Upper lobe of left lung (tissue), 6 donors: Measurements from ENCODE around the gene YARS2. TPM values are rescaled to one million over a fixed set of nuclear protein-coding genes. Genes with fewer than 3 reads are reported as not detected.
"Not testable (repeated sequence)": the region's sequence is repeated elsewhere in the genome, so short reads cannot be mapped to it uniquely, and the experiment has no call there.

Experiments used
- ATAC-seq, 2 donors: fragments of 200-7000 bp; cut with Tn5 transposase; one replicate each; pipeline ENCODE4 v1.9.1; 2022; ENCODE audit warnings: mild to moderate bottlenecking in 2 of 2, moderate library complexity in 2 of 2; ENCODE audit not compliant: low FRiP score in 2 of 2
- DNase-seq, 2 donors: peaks; one replicate each; pipeline ENCODE4 v3.0.0-alpha.2; 2019 to 2020
- H3K27ac ChIP-seq, 4 donors: fragments of 200-600 bp; sonication (generic); one replicate each; pipeline ENCODE4 v1.5.1; 2016 to 2019
- H3K27me3 ChIP-seq, 4 donors: fragments of 200-600 bp; sonication (generic); one replicate each; pipeline ENCODE4 v1.5.1; 2017 to 2019
- H3K36me3 ChIP-seq, 4 donors: fragments of 200-600 bp; sonication (generic); one replicate each; pipeline ENCODE4 v1.5.1; 2016 to 2019
- H3K4me1 ChIP-seq, 4 donors: fragments of 200-600 bp; sonication (generic); one replicate each; pipeline ENCODE4 v1.5.1; 2018 to 2019
- H3K4me3 ChIP-seq, 4 donors: fragments of 200-600 bp; sonication (generic); one replicate each; pipeline ENCODE4 v1.5.1; 2017 to 2019; ENCODE audit warnings: mild to moderate bottlenecking in 2 of 4, moderate library complexity in 1 of 4
- H3K9me3 ChIP-seq, 4 donors: fragments of 200-600 bp; sonication (generic); one replicate each; pipeline ENCODE4 v1.5.1; 2018 to 2019
- EP300 ChIP-seq, 4 donors: sonication (generic); formaldehyde crosslinking; IDR thresholded peaks; one replicate each; pipeline ENCODE4 v1.5.1; 2017; ENCODE audit warnings: antibody characterized with exemption in 4 of 4, control low read depth in 2 of 4
- POLR2A ChIP-seq, 4 donors: fragments of 450-650 bp; IDR thresholded peaks; one replicate each; pipeline ENCODE4 v1.5.1; 2016 to 2017; ENCODE audit warnings: antibody characterized with exemption in 4 of 4, mild to moderate bottlenecking in 2 of 4
- POLR2AphosphoS5 ChIP-seq, 2 donors: sonication (generic); formaldehyde crosslinking; IDR thresholded peaks; one replicate each; pipeline ENCODE4 v1.5.1; 2017; ENCODE audit warnings: antibody characterized with exemption in 2 of 2
- WGBS, 2 donors: methylation state at CpG; one replicate each; pipeline ENCODE4 v1.1.5; 2017 to 2018; 5-methylcytosine and 5-hydroxymethylcytosine counted together
- small RNA-seq, 4 donors: library from RNA; depleted of rRNA; stranded (forward); fragments of <200 nt; gene quantifications; one replicate each; pipeline ENCODE3, GENCODE V24; 2016
- total RNA-seq, 6 donors: library from RNA; depleted of rRNA in 4 of 6; stranded (reverse); fragments of >200 nt in 4 of 6; gene quantifications; one replicate each; pipeline versions ENCODE4 v1.1.0 to v1.2.1, GENCODE V29; 2016 to 2021
- TF ChIP-seq, protein P1 (sequence below), 6 experiments: fragments of 450-650 bp in 4 of 6; fragments of 200-600 bp in 2 of 6; sonication (generic) in 2 of 6; IDR thresholded peaks; one replicate each; pipeline ENCODE4 v1.5.1; 2016 to 2019; ENCODE audit warnings: antibody characterized with exemption in 6 of 6
- donor health status: DM: no; HTN: no; CAD: no; lungs with moderate emphysema.
- donor health status: DM: no; HTN: yes; CAD: no; lungs with severe emphysema.

Gene YARS2
- total RNA-seq, 6 donors from 2014 or later = 11.4 to 19.5 (median 14.9) TPM

DNA sequence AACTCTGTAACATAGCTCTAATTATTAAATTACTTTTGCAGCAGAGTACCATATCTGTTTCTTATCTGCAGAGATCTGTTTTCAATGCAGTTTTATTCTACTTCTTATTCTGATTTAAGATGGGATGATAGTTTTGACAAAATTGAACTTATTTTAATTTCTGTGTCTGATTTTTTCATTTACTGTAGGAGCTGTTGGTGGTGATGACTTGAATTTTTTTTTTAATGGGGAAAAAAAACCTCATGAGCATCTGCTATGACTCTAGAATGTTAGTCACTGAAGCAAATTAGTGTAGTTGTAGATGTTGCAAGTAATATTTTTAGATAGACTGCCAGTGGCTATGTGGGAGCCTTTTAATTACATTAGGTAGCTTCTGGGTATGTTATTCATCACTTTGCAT lies 53.2 kb downstream of the YARS2 start:
- no peak overlapping the region for H3K27ac ChIP-seq
- peaks cover 0 to 6% (median 0%) of the 10 kb centered on the region in 4 donors for H3K4me1 ChIP-seq
- H3K4me3 ChIP-seq = no peak overlapping the region
- DNase-seq = no peak
- no peaks in the 10 kb centered on the region for H3K9me3 ChIP-seq
- no peak for ATAC-seq
- peaks cover 0 to 16% (median 0%) of the 10 kb centered on the region in 4 donors for H3K36me3 ChIP-seq
- TF ChIP-seq EP300 (IDR thresholded peaks at IDR 0.05) (no peak), POLR2A (IDR thresholded peaks at IDR 0.05) (no peak), POLR2AphosphoS5 (IDR thresholded peaks at IDR 0.05) (no peak)
- TF ChIP-seq, protein P1, sequence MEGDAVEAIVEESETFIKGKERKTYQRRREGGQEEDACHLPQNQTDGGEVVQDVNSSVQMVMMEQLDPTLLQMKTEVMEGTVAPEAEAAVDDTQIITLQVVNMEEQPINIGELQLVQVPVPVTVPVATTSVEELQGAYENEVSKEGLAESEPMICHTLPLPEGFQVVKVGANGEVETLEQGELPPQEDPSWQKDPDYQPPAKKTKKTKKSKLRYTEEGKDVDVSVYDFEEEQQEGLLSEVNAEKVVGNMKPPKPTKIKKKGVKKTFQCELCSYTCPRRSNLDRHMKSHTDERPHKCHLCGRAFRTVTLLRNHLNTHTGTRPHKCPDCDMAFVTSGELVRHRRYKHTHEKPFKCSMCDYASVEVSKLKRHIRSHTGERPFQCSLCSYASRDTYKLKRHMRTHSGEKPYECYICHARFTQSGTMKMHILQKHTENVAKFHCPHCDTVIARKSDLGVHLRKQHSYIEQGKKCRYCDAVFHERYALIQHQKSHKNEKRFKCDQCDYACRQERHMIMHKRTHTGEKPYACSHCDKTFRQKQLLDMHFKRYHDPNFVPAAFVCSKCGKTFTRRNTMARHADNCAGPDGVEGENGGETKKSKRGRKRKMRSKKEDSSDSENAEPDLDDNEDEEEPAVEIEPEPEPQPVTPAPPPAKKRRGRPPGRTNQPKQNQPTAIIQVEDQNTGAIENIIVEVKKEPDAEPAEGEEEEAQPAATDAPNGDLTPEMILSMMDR (IDR thresholded peaks at IDR 0.05) = no peak
- H3K27me3 ChIP-seq = no peaks in the 10 kb centered on the region

DNA sequence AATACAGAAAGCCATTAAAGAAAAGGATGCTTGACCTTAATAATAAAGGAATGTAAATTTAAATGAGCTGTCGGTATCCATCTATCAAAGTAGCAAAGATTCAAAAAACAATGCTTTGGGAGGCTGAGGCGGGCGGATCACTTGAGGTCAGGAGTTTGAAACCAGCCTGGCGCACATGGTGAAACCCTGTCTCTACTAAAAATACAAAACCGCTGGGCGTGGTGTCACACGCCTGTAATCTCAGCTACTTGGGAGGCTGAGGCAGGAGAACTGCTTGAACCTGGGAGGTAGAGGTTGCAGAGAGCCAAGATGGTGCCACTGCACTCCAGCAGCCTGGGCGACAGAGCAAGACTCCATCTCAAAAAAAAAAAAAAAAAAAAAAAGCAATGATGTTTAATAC lies 56.3 kb downstream of the YARS2 start:
- not testable (repeated sequence) for H3K27ac ChIP-seq, DNase-seq, H3K27me3 ChIP-seq, H3K9me3 ChIP-seq, H3K4me3 ChIP-seq, H3K4me1 ChIP-seq, ATAC-seq
- 86 to 92% methylated on average over 8 of the region's 8 CpGs for WGBS, 2 donors
- peaks cover 0 to 16% (median 0%) of the 10 kb centered on the region in 4 donors for H3K36me3 ChIP-seq

DNA sequence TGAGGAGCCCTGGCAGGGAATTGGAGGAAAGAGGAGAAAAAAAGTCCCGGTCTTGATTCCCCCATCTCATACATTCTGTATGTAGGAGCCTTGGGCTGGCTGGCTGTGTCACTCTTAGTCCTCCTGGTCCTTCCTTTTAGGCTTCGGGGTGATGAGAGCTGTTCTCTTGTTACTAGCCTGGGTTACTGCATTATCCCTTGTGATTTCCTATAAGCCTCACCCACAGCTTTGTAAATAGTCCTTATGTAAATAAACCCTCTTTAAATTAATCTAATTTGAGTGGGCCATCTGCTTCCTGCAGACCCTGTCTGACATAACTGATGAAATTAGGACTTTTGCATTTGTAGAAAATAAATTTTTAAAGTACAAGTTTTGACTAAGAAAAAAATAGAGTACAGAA lies 57.4 kb downstream of the YARS2 start:
- H3K27ac ChIP-seq = no peak overlapping the region
- TF ChIP-seq POLR2A (IDR thresholded peaks at IDR 0.05) (no peak), POLR2AphosphoS5 (IDR thresholded peaks at IDR 0.05) (no peak), EP300 (IDR thresholded peaks at IDR 0.05) (no peak)
- TF ChIP-seq, protein P1 (IDR thresholded peaks at IDR 0.05) = no peak
- H3K9me3 ChIP-seq = no peaks in the 10 kb centered on the region
- WGBS, 2 donors = 51 to 52% methylated on average over 2 of the region's 2 CpGs
- peaks cover 0 to 16% (median 0%) of the 10 kb centered on the region in 4 donors for H3K36me3 ChIP-seq
- no peak overlapping the region for H3K4me3 ChIP-seq
- ATAC-seq (no peak), DNase-seq (no peak)
- peaks cover 0 to 6% (median 0%) of the 10 kb centered on the region in 4 donors for H3K4me1 ChIP-seq
- H3K27me3 ChIP-seq = no peaks in the 10 kb centered on the region

DNA sequence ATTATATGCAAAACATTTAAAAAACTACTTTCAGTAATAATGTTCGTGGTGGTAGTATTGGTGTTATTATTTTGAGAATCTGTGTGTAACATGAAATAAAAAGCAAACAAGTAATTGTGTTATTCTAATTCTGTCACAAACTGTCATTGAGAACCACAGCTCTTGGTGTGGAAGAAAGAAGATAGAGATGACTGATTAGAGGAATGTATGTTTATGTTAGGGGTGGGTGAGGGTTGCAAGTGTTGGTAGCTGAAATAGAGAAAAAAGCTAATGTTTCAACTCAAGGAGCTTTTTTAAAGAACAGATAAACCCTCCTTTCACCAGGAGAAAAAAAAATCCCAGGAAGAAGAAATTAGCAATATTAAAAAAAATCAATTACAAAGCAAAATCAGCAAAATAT lies 58.3 kb downstream of the YARS2 start:
- no peak overlapping the region for H3K27ac ChIP-seq
- no peaks in the 10 kb centered on the region for H3K9me3 ChIP-seq
- 74 to 97% methylated on average over 1 of the region's 1 CpG for WGBS, 2 donors
- ATAC-seq = no peak
- peaks cover 0 to 12% (median 0%) of the 10 kb centered on the region in 4 donors for H3K36me3 ChIP-seq
- no peak for DNase-seq
- H3K4me3 ChIP-seq = no peak overlapping the region
- TF ChIP-seq EP300 (IDR thresholded peaks at IDR 0.05) (no peak), POLR2A (IDR thresholded peaks at IDR 0.05) (no peak), POLR2AphosphoS5 (IDR thresholded peaks at IDR 0.05) (no peak)
- TF ChIP-seq, protein P1 (IDR thresholded peaks at IDR 0.05) = no peak
- H3K27me3 ChIP-seq = no peaks in the 10 kb centered on the region
- peaks cover 0 to 6% (median 0%) of the 10 kb centered on the region in 4 donors for H3K4me1 ChIP-seq

Small RNAs within 50 kb of the gene (small RNA-seq; reads per million reads assigned to genes)
- 0 reads per million in 4 donors for gene RF00019

Other genes with a start within 250 kb of the YARS2 start
- 10 to 100 TPM; 34.7 to 56.0 (median 46.7) TPM for gene DNM1L, start 76.6 kb downstream of the YARS2 start, total RNA-seq
- 10 to 100 TPM in 2 of 6 donors, 1 to 10 TPM in 4; 2.5 to 14.8 (median 5.5) TPM for gene PKP2, start 140.9 kb upstream of the YARS2 start, total RNA-seq